HG03175 (cell line): ENCODE measurements around the gene TMEM144.

ENCODE experiments used
- ATAC-seq: cut with Tn5 transposase; IDR thresholded peaks from one replicate; pipeline ENCODE4 v1.9.1; 2021; ENCODE audit warnings: mild to moderate bottlenecking, moderate library complexity; ENCODE audit not compliant: unreplicated experiment

Gene TMEM144

GRCh38 chr4:158209825-158210807 is at the start of gene TMEM144:
Gene TMEM144 (plus strand): TSS chr4:158210486. CDS start chr4:158212668, 2,182 bp downstream.
- ATAC-seq, result peak; percentile 91

GRCh38 chr4:158161551-158162354 is 48.5 kb upstream of the TMEM144 start:
- no peak for ATAC-seq

DNA sequence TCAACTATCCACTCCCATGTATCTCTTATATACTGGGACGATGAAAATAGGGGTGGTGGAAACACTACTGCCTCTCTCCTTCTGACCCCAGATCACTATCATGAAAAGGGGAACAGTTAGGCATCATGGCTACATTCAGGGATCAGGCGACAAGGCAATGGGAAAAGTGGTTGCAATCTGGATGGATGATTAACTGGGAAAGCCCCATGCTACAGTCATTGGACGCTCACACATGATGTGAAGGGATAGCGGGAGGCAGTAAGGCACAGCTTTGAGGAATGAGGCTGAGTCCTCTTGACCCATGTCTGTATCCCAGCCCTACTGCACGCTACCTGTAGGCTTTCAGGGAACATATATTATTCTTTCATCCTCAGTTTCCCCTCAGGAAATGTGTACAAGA is 47.7 kb upstream of the TMEM144 start:
- ATAC-seq, result no peak

DNA sequence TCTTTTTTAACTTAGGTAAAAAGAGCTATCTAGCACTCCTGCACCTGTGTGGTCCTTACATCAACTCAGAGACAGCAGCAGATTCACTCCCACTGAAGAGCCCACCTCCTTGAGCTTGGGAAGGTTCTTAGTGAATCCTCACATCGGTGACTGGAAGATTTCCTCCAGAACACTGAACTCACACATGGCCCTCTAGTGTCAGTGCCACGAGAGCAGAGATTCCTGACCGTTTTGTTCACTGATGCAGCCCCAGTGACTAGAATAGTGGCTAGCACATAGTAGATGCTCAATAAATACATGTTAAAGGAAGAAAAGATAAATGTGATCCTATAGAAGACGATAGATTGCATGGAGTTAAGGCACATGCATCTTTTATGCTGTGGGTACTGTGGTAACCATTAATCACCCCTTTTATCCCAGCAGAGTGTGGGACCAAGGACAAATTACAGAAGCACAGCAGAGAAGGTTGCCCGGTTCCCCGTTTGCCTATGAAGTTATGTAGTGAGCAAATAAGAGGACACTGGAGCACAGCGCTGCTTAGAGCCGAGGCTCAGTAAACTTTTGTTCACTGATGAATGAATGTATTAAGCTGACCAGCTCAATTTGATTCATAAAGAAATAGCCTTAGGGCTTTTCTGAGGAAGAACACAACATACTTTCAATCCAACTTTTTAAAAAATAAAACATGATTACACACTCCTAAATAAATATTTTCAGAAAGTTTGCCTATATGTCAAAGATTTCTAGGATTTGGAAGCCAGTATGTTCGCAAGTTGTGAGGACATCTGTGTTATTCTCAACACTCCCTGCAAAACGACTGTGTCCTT is 46.1 kb upstream of the TMEM144 start:
- no peak for ATAC-seq

DNA sequence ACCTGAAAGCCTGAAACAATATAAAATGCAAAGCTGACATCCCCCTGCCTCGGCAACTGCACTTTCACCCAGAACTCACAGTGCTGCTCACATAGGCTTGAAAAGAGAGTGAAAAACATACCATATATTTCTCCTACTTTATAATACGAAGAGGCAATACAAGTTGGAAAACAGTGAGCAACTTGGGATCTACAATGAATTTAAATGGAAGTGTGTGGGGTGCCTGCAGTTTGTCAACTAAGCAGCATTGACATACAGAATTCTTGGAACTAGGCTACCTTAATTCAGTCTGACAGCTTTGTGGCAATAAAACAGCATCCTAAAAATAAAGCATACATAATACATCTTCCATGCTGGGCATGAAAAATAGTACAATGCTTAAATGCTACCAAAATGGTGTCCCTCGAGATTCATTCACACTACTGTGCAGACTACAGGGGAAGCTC is 45.5 kb upstream of the TMEM144 start:
- no peak for ATAC-seq

DNA sequence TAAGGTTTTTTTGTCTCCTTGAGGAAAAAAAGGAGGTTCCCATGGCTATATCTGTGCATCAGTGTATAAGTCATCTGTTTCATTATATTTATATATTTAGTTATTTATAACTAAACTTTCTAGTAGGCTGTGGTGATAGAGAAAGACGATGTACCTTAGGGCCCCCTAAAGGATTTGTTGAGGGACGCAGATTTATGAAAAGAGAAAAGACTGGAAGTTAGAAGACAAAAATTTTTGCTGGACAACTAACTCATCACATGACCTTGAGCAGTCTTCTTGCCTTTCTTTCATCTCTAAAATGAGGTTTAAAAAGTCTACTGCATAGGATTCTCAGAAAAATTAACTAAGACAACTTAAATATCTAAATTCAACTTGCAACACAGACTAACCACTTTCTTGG is 43.6 kb upstream of the TMEM144 start:
- no peak for ATAC-seq

DNA sequence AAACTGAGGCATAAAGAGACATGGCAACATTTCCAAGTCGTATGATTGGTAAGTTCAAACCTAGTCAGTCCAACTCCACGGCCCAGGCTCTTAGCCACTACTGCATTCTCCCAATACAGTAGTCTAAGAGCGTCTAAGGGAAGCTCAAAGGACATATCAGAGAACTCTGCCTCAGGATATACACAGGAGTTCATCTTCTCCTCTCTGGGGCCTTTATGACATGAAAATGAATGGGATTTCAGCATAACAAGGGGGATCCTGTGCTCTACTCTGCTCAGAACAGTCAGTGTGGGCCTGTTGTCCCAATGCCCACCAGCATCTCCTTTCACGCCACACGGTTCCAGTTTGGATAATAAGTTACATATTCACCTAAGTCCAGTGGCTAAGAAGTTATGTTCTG is 41.7 kb upstream of the TMEM144 start:
- ATAC-seq, result no peak

DNA sequence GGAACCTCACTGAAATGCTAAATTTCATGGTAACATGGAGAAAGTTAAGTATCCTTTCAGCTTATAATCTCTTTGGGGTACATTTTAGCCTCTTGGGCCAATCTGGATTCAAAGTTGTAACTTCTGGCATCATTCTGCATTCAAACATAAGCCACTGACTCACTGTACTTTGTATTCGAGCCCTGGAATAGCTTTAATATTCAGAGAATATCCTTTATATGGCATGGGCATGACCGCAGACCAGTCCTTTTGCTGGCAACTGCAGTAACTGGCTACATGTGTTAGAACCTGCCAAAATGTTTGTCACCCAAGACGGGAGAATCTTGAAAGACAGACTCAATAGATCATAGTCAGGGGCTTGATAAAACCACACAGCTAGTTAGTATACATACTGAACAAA is 40.8 kb upstream of the TMEM144 start:
- ATAC-seq, result no peak

GRCh38 chr4:158169931-158170690 is 40.2 kb upstream of the TMEM144 start:
- no peak for ATAC-seq

DNA sequence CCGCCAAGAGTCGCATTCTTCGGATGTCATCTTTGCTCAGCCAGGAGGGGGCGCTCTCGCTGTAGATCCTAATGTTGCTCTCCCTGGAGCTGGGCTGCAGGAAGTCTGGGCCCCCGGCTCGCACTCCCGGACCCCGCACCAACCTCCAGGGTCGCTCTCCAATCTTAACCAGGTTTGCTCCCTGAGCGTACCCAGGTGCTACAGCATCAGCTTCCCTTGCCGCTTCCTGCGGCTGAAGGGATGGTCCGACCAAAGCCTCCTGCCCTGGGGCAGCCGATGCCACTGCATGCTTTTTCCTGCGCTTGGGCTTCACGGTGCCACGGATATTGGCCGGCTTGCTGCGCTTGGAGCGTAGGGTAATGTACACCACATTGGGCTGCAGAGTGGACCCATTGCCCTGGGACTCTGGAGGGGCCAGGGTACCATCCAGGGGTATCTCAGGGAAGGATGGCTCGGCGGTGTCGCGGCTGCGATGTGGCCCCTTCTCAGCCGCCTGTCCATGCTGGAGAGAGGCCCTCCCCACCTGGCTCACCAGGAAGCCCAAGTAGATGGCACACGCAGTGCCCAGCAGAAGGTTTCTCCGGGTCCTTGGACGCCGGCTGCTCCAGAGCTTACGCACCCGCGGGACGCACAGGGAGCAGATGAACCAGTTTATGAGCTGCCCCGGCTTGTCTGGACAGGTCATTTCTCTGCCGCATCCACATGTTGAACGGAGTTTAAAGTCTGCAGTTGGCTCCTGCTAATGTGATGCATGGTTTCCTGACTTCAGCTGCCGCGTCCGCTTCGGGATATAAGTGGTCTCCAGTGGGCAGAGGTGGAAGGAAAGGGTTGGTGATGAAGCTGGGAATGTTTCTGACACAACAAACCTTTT is 39.4 kb upstream of the TMEM144 start:
- ATAC-seq, result peak; percentile 44

- peak; percentile 37 for ATAC-seq
Measured at GRCh38 chr4:158172261-158173258, 37.7 kb upstream of the TMEM144 start, which contains the start of gene GASK1B. Gene GASK1B (minus strand): TSS chr4:158173025. CDS start chr4:158171375, 1,650 bp downstream.

DNA sequence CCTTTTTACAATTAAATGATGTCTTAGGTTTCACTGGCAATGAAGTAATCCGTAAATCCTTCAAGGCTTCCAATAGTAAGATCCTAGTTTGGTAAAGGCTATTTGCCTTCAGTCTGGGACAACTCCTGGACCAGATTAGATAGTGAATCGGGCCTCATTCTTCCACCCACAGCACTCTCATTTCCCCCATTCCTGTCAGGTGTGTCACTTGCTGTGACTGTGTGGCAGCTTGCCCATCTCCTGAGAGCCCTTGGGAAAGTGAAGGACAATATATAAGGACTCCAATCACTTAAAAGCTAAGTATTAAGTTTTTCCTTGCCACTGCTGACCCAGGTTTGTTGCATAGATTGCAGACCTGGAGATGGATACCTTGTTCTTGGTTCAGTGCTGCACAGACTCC is 34.2 kb upstream of the TMEM144 start:
- no peak for ATAC-seq

GRCh38 chr4:158176776-158177175 is 33.5 kb upstream of the TMEM144 start:
- no peak for ATAC-seq

- no peak for ATAC-seq
Measured at GRCh38 chr4:158179465-158179864, 30.8 kb upstream of the TMEM144 start.

- ATAC-seq, result no peak
Measured at GRCh38 chr4:158181906-158182305, 28.4 kb upstream of the TMEM144 start.

DNA sequence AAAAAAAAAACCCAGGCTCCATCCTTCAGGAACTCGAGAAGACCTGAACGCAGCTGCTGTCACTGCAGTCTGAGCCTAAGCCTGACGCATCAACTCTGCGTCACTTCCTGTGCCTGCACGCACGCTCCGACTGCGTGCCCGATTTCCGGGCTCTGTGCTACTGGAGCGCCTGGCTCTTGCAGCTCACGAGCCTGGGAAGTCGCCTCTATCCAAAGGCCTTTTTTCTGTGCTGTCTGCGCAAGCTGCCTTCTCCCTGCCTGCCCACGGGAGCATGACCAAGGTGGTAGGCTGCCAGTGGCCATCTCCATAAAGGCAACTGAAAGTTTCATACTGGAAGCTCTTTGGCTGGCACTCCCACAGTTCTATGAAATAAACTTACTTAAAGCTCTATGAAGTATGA is 27.6 kb upstream of the TMEM144 start:
- no peak for ATAC-seq

DNA sequence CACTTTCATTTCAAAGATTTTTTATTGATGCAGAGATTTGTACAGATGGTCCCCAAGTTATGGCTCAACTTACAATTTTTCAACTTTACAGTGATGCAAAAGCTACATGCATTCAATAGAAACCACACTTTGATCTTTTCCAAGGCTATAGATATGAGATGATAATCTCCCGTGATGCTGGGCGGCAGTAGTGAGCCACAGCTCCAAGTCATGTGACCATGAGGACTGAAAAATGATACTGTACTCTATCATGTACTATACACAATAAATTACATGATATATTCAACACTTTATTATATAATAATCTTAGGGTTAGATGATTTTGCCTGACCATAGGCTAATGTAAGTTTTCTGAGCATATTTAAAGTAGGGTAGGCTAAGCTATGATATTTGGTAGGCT is 23.5 kb upstream of the TMEM144 start:
- ATAC-seq, result no peak

DNA sequence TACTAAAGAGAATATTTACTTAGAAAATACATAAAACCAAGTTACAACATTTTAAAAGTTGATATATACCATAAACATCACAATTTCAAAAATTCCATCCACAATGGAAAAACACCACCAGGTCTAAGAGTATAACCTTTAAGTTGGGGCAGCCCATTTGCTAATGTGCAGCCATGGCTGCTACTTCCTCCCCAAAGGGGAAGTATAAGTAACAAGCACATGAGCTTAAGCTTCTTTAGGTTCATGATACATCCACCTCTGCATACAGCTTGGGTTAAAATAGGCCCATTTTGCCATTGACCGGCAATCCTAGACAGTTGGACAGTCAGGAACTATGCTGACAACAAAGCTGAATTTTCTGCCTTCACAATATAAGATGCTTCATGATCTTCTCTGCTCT is 20.9 kb upstream of the TMEM144 start:
- ATAC-seq, result no peak
